Nephron (organoid): ENCODE measurements around the gene KRT28.
"Not testable (repeated sequence)": the region's sequence is repeated elsewhere in the genome, so short reads cannot be mapped to it uniquely, and the experiment has no call there.

ENCODE experiments used
- H3K27ac Mint-ChIP-seq, 3 experiments: 2 replicates each; pipeline ENCODE4 v1.8.0; 2020; ENCODE audit warnings: mixed read lengths in 3 of 3, mild to moderate bottlenecking in 2 of 3, moderate library complexity in 1 of 3
- H3K27me3 Mint-ChIP-seq: 2 replicates; pipeline ENCODE4 v1.8.0; 2021; ENCODE audit warnings: low read depth, mild to moderate bottlenecking, moderate library complexity, mixed read lengths
- H3K36me3 Mint-ChIP-seq: 2 replicates; pipeline ENCODE4 v1.8.0; 2020; ENCODE audit warnings: low read depth, mixed read lengths
- H3K4me1 Mint-ChIP-seq: 2 replicates; pipeline ENCODE4 v1.8.0; 2020; ENCODE audit warnings: mixed read lengths
- H3K4me3 Mint-ChIP-seq, 3 experiments: 2 replicates each; pipeline ENCODE4 v1.8.0; 2020; ENCODE audit warnings: mild to moderate bottlenecking in 3 of 3, mixed read lengths in 3 of 3, moderate library complexity in 2 of 3
- H3K9me3 Mint-ChIP-seq: 2 replicates; pipeline ENCODE4 v1.8.0; 2020; ENCODE audit warnings: mixed read lengths
- TF ChIP-seq, protein P1 (sequence below), 3 experiments: fragments of 200-600 bp; sonication (generic); IDR thresholded peaks; one replicate each; pipeline ENCODE4 v1.5.0; 2021; ENCODE audit warnings: antibody characterized with exemption in 3 of 3; ENCODE audit not compliant: unreplicated experiment in 3 of 3

KRT28 gene

DNA sequence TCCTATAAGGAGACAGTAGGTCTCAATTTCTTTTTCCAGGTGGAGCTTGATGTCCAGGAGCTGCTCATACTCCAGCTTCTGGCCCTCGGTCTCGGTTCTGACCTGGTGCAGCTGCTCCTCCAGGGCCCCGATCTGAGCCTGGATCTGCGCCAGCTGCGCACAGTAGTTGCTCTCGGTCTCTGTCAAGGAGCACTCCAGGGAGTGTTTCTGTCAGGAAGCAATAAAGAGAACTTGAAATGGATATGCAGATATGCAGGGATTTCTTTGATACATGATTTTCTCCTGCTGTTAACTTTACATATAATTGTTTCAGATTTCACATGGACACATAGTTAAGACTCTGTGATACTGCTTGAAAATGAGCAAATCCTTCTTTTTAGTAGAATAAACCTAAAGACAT, 49.4 kb downstream of the KRT28 start:
- Mint-ChIP-seq H3K27ac (no peak overlapping the region), H3K4me1 (no peaks in the 10 kb centered on the region), H3K36me3 (no peaks in the 10 kb centered on the region), H3K27me3 (peaks cover 20% of the 10 kb centered on the region), H3K4me3 (no peak overlapping the region), H3K9me3 (no peaks in the 10 kb centered on the region)
- TF ChIP-seq, protein P1, sequence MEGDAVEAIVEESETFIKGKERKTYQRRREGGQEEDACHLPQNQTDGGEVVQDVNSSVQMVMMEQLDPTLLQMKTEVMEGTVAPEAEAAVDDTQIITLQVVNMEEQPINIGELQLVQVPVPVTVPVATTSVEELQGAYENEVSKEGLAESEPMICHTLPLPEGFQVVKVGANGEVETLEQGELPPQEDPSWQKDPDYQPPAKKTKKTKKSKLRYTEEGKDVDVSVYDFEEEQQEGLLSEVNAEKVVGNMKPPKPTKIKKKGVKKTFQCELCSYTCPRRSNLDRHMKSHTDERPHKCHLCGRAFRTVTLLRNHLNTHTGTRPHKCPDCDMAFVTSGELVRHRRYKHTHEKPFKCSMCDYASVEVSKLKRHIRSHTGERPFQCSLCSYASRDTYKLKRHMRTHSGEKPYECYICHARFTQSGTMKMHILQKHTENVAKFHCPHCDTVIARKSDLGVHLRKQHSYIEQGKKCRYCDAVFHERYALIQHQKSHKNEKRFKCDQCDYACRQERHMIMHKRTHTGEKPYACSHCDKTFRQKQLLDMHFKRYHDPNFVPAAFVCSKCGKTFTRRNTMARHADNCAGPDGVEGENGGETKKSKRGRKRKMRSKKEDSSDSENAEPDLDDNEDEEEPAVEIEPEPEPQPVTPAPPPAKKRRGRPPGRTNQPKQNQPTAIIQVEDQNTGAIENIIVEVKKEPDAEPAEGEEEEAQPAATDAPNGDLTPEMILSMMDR (IDR thresholded peaks at IDR 0.05; ENCODE audit: unreplicated experiment in 3 of 3), result no peak

DNA sequence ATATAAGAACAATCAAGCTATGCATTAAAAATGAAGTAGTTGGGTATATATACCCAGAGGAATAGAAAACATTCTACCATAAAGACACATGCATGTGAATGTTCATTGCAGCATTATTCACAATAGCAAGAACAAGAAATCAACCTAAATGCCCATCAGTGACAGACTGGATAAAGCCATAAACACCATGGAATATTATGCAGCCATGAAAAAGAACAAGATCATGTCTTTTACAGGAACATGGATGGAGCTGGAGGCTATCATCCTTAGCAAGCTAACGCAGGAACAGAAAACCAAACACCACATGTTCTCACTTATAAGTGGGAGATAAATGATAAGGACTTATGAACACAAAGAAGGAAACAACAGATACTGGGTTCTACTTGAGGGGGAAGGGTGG, 51.1 kb downstream of the KRT28 start:
- peaks cover 26% of the 10 kb centered on the region for H3K27me3 Mint-ChIP-seq
- not testable (repeated sequence) for H3K4me3 Mint-ChIP-seq, H3K36me3 Mint-ChIP-seq, H3K27ac Mint-ChIP-seq, H3K4me1 Mint-ChIP-seq, H3K9me3 Mint-ChIP-seq
